H1 (cell line): Measurements from ENCODE around the gene COCH. TPM values are rescaled to one million over a fixed set of nuclear protein-coding genes. Genes with fewer than 3 reads are reported as not detected.

ENCODE experiments used
- CTCF ChIP-seq, 3 experiments: IDR thresholded peaks; 1 replicate in 2 of 3; 2 replicates in 1 of 3; pipeline versions ENCODE4 v1.5.1 to v1.6.1; 2011; ENCODE audit warnings: low read length in 3 of 3, mild to moderate bottlenecking in 3 of 3, inconsistent platforms in 2 of 3, low read depth in 1 of 3, moderate library complexity in 1 of 3; ENCODE audit not compliant: insufficient read depth in 1 of 3; ENCODE audit errors: control extremely low read depth in 1 of 3
- GTF2F1 ChIP-seq: IDR thresholded peaks from 2 replicates; pipeline ENCODE4 v1.6.1; 2012; ENCODE audit warnings: low read depth, low read length, improper control_type of control experiment, borderline replicate concordance
- SP2 ChIP-seq: IDR thresholded peaks from 2 replicates; pipeline ENCODE4 v1.6.1; 2012; ENCODE audit warnings: mild to moderate bottlenecking, low read length, inconsistent platforms
- polyA plus RNA-seq, 7 experiments: library from polyadenylated mRNA; depleted of rRNA in 3 of 7; stranded (reverse) in 5 of 7; unstranded in 2 of 7; fragments of >200 nt in 5 of 7; fragments of 200-250 nt in 2 of 7; gene quantifications; 1 replicate in 5 of 7; 2 replicates in 1 of 7; 4 replicates in 1 of 7; pipeline versions ENCODE4 v1.2.1 to v1.2.3, GENCODE V29; 2011 to 2013; ENCODE audit warnings: missing spikeins in 2 of 7, mixed read lengths in 2 of 7
- total RNA-seq: library from RNA; stranded (reverse); fragmentation: NEBNext Ultra II Directional; extraction: Animal tissue kit (Norgen Biotek cat#: 25700); gene quantifications from 2 replicates; pipeline ENCODE4 v1.2.1, GENCODE V29; 2021

Gene COCH
- total and polyA plus RNA-seq, 2 of the 8 experiments (the other 6 are each of a cell fraction or from before 2014, with no cell fraction given): 12.9 to 30.8 TPM

GRCh38 chr14:30842431-30842830, 31.9 kb upstream of the COCH start (continued):
- TF ChIP-seq CTCF (IDR thresholded peaks at IDR 0.05; ENCODE audit: control extremely low read depth in 1 of 3, insufficient read depth in 1 of 3, low read depth in 1 of 3, low read length in 3 of 3): no peak
- no peak for TF ChIP-seq GTF2F1
- no peak for TF ChIP-seq SP2
- TF ChIP-seq, all 59 proteins: peak for 0
